ENCODE measurements around the gene ODF4. TPM values are rescaled to one million over a fixed set of nuclear protein-coding genes. Genes with fewer than 3 reads are reported as not detected.

ODF4 gene
- total and polyA plus RNA-seq, 10 of the 15 experiments (the other 5 are each of a cell fraction or from before 2014, with no cell fraction given) = not detected

GRCh38 chr17:8368193-8368592 is 28.6 kb downstream of the ODF4 start:
- FAIRE-seq (no peak), ATAC-seq (no peak), DNase-seq (ENCODE audit: low read depth, low spot score) (no peak)
- ChIA-PET POLR2A (no interaction called here), SMC1A (ENCODE audit: uncharacterized antibody, unreplicated experiment) (no interaction called here), RAD21 (ENCODE audit: unreplicated experiment) (no interaction called here), CTCF (no interaction called here)
- Histone ChIP-seq H3K4me1 (ENCODE audit: control insufficient read depth, insufficient read depth, low read length) (no peaks in the 10 kb centered on the region), H3K4me2 (ENCODE audit: control insufficient read depth, insufficient read depth) (no peak overlapping the region), H3K36me3 (ENCODE audit: control insufficient read depth in 2 of 2, insufficient read depth in 2 of 2, low read length in 1 of 2) (peaks cover 0 to 8% of the 10 kb centered on the region in 2 experiments; a peak in 1 of 4 replicates), H3K27ac (ENCODE audit: control insufficient read depth, insufficient read depth) (no peak overlapping the region), H2AFZ (ENCODE audit: control insufficient read depth, low read depth, low read length) (no peak overlapping the region), H3K79me2 (ENCODE audit: control insufficient read depth, insufficient read depth, low read length) (no peaks in the 10 kb centered on the region), H4K20me1 (ENCODE audit: control insufficient read depth, insufficient read depth) (no peaks in the 10 kb centered on the region), H3K9ac (ENCODE audit: control insufficient read depth, insufficient read depth, low read length) (no peak overlapping the region), H3K4me3 (no peak overlapping the region), H3K9me3 (replicated peaks; ENCODE audit: control insufficient read depth, insufficient read depth, low read length) (no peaks in the 10 kb centered on the region), H3K27me3 (replicated peaks in 1 of 2; ENCODE audit: control insufficient read depth in 2 of 2, insufficient read depth in 2 of 2, low read length in 1 of 2) (no peaks in the 10 kb centered on the region)
- no peak for TF ChIP-seq SMARCA5 (IDR thresholded peaks at IDR 0.05)
- no peak for TF ChIP-seq ATF2 (IDR thresholded peaks at IDR 0.05; ENCODE audit: low read length)
- TF ChIP-seq DPF2 (IDR thresholded peaks at IDR 0.05) = no peak
- no peak for TF ChIP-seq ZZZ3 (IDR thresholded peaks at IDR 0.05; ENCODE audit: control insufficient read depth, insufficient read length, low read depth)
- TF ChIP-seq MEF2B (IDR thresholded peaks at IDR 0.05; ENCODE audit: partially characterized antibody, poor library complexity, severe bottlenecking) = no peak
- no peak for TF ChIP-seq HDAC6 (IDR thresholded peaks at IDR 0.05; ENCODE audit: unreplicated experiment)
- no peak for TF ChIP-seq HSF1 (IDR thresholded peaks at IDR 0.05; ENCODE audit: low read depth, low read length)
- TF ChIP-seq SKIL (IDR thresholded peaks at IDR 0.05; ENCODE audit: low read depth, poor library complexity, severe bottlenecking) = no peak
- TF ChIP-seq CEBPZ (IDR thresholded peaks at IDR 0.05; ENCODE audit: low read depth, low read length) = no peak
- TF ChIP-seq POLR2A (IDR thresholded peaks at IDR 0.05; ENCODE audit: low read depth, low read length) = no peak
- no TSS peak for BruUV-seq (replicated peaks)
- intact Hi-C loops (cut with micrococcal nuclease; ENCODE audit: unreplicated experiment) (no loop called here), in situ Hi-C loops (cut with MboI) (no loop called here)
- WGBS (ENCODE audit: insufficient coverage, insufficient replicate concordance, low lambda C conversion rate, missing lambda C conversion rate) = 74% methylated on average over 3 of the region's 3 CpGs
